Pancreas (tissue), 10 donors: Measurements from ENCODE around the gene UFSP1. TPM values are rescaled to one million over a fixed set of nuclear protein-coding genes. Genes with fewer than 3 reads are reported as not detected.

Experiments used
- ATAC-seq, 4 donors: fragments of 200-7000 bp; cut with Tn5 transposase; one replicate each; pipeline versions ENCODE4 v1.8.0 to v1.9.1; 2020; ENCODE audit warnings: mild to moderate bottlenecking in 4 of 4, moderate library complexity in 4 of 4
- DNase-seq, 6 donors: peaks; one replicate each; pipeline ENCODE4 v3.0.0-alpha.2; 2020
- FAIRE-seq: peaks from 2 replicates; lab custom pipeline; 2012; peaks lifted over from hg19 to GRCh38; lab: Jason Lieb, UNC
- H3K27ac ChIP-seq, 4 donors: fragments of 200-600 bp; sonication (generic); 1 replicate in 3 of 4; 2 replicates in 1 of 4; pipeline versions ENCODE4 v1.5.0 to v1.8.0; 2020
- H3K27me3 ChIP-seq, 4 donors: fragments of 200-600 bp; one replicate each; pipeline ENCODE4 v1.8.0; 2021
- H3K36me3 ChIP-seq, 3 donors: fragments of 200-600 bp; sonication (generic) in 1 of 3; one replicate each; pipeline versions ENCODE4 v1.5.0 to v1.8.0; 2020 to 2021
- H3K4me1 ChIP-seq, 3 donors: fragments of 200-600 bp; one replicate each; pipeline ENCODE4 v1.8.0; 2021
- H3K4me3 ChIP-seq, 4 donors: fragments of 200-600 bp; sonication (generic) in 2 of 4; one replicate each; pipeline versions ENCODE4 v1.5.0 to v1.8.0; 2020 to 2021
- H3K9me3 ChIP-seq, 4 donors: fragments of 200-600 bp; one replicate each; pipeline ENCODE4 v1.8.0; 2021
- CTCF ChIP-seq, 4 donors: fragments of 200-600 bp; sonication (generic) in 3 of 4; IDR thresholded peaks; one replicate each; pipeline versions ENCODE4 v1.5.0 to v1.8.0; 2021; ENCODE audit warnings: antibody characterized with exemption in 4 of 4
- WGBS, 2 donors: extraction: QIAGEN DNeasy Blood & Tissue Kit; methylation state at CpG; one replicate each; pipeline ENCODE4 v1.1.7; 2013; 5-methylcytosine and 5-hydroxymethylcytosine counted together
- intact Hi-C, 3 donors: fragments of 100-400 bp; cut with DNase I; formaldehyde crosslinking; loops; one replicate each; pipeline versions ENCODE4 v1.11.1 to v1.14.2; 2022
- polyA plus RNA-seq, 2 donors: library from polyadenylated mRNA; stranded (reverse); fragments of 200-250 nt; gene quantifications; one replicate each; pipeline ENCODE4 v1.2.3, GENCODE V29; 2013
- total RNA-seq, 6 donors: library from RNA; stranded (reverse); fragmentation: NEBNext Ultra II Directional in 4 of 6; extraction: Animal tissue kit (Norgen Biotek cat#: 25700) in 4 of 6; gene quantifications; one replicate each; pipeline versions ENCODE4 v1.2.1 to v1.2.4, GENCODE V29; 2021 to 2023
- donor health status: healthy with polysubstance abuse.
- donor health status: DM: no; HTN: no; CAD: no; lungs with moderate emphysema.
- donor health status: DM: no; HTN: no; CAD: no.
- donor health status: control.
- donor health status: control.
- donor health status: Bipolar disorder and iron deficiency.
- donor health status: DM: yes; HTN: yes; CAD: no.
- donor health status: DM: no; HTN: no; CAD: no.
- donor health status: DM: no; HTN: no; CAD: no.
- donor health status: DM: yes; HTN: yes; CAD: no.

The UFSP1 gene
- total and polyA plus RNA-seq, 8 donors = 0.83 to 6.3 (median 2.4) TPM

GRCh38 chr7:100861616-100861985 lies 27.9 kb downstream of the UFSP1 start:
- DNase-seq (peak in 1 of 6 donors; percentile 61), ATAC-seq (no peak), FAIRE-seq (no peak)
- no peaks in the 10 kb centered on the region for H3K9me3 ChIP-seq
- TF ChIP-seq CTCF (IDR thresholded peaks at IDR 0.05) = no peak
- no peaks in the 10 kb centered on the region for H3K27me3 ChIP-seq
- no peaks in the 10 kb centered on the region for H3K36me3 ChIP-seq
- peaks cover 0 to 12% (median 5%) of the 10 kb centered on the region in 3 donors for H3K4me1 ChIP-seq
- intact Hi-C loops = no loop called here
- 95 to 97% methylated on average over 14 of the region's 14 CpGs for WGBS, 2 donors
- H3K4me3 ChIP-seq = no peak overlapping the region
- H3K27ac ChIP-seq = no peak overlapping the region

- FAIRE-seq (no peak), DNase-seq (peak in 1 of 6 donors; percentile 77), ATAC-seq (no peak)
- TF ChIP-seq CTCF (IDR thresholded peaks at IDR 0.05) = no peak
- H3K4me1 ChIP-seq = peaks cover 0 to 6% (median 0%) of the 10 kb centered on the region in 3 donors
- H3K36me3 ChIP-seq = no peaks in the 10 kb centered on the region
- no peak overlapping the region for H3K27ac ChIP-seq
- no peaks in the 10 kb centered on the region for H3K9me3 ChIP-seq
- 93 to 95% methylated on average over 15 to 18 of the region's 18 CpGs for WGBS, 2 donors
- no peaks in the 10 kb centered on the region for H3K27me3 ChIP-seq
- H3K4me3 ChIP-seq = no peak overlapping the region
- intact Hi-C loops = no loop called here
Observed at GRCh38 chr7:100860702-100861615, 28.6 kb downstream of the UFSP1 start.

GRCh38 chr7:100859856-100860255 lies 29.7 kb downstream of the UFSP1 start:
- DNase-seq (no peak), ATAC-seq (no peak), FAIRE-seq (no peak)
- H3K4me1 ChIP-seq = peaks cover 0 to 6% (median 0%) of the 10 kb centered on the region in 3 donors
- H3K9me3 ChIP-seq = no peaks in the 10 kb centered on the region
- no peaks in the 10 kb centered on the region for H3K36me3 ChIP-seq
- no peak overlapping the region for H3K4me3 ChIP-seq
- 84 to 86% methylated on average over 15 of the region's 15 CpGs for WGBS, 2 donors
- no peaks in the 10 kb centered on the region for H3K27me3 ChIP-seq
- no peak overlapping the region for H3K27ac ChIP-seq
- no peak for TF ChIP-seq CTCF (IDR thresholded peaks at IDR 0.05)
- intact Hi-C loops = loop anchor here in 2 of 3 donors (5.0 to 10.0 kb wide), 2 partner anchors 63 to 155 kb away; partner anchors contain the start of gene POP7 (in 1 of the 2)

GRCh38 chr7:100856871-100857282 lies 32.6 kb downstream of the UFSP1 start:
- Histone ChIP-seq H3K4me3 (no peak overlapping the region), H3K27ac (no peak overlapping the region), H3K27me3 (no peaks in the 10 kb centered on the region), H3K4me1 (peaks cover 0 to 5% (median 0%) of the 10 kb centered on the region in 3 donors), H3K36me3 (no peaks in the 10 kb centered on the region), H3K9me3 (no peaks in the 10 kb centered on the region)
- ATAC-seq (no peak), DNase-seq (peak in 1 of 6 donors; percentile 55), FAIRE-seq (no peak)
- WGBS, 2 donors = 92% methylated on average over 16 of the region's 16 CpGs
- no peak for TF ChIP-seq CTCF (IDR thresholded peaks at IDR 0.05)
- intact Hi-C loops = loop anchor here in 2 of 3 donors (5.0 to 10.0 kb wide), 2 partner anchors 60 to 152 kb away; partner anchors contain the start of gene POP7 (in 1 of the 2)
